K562 (cell line): ENCODE data around the gene GDF11. TPM values are rescaled to one million over a fixed set of nuclear protein-coding genes. Genes with fewer than 3 reads are reported as not detected.

ENCODE experiments used
- ATF3 ChIP-seq, 2 experiments: fragments of 450-650 bp in 1 of 2; sonication (generic) in 1 of 2; formaldehyde crosslinking in 1 of 2; IDR thresholded peaks in 1 of 2; conservative IDR thresholded peaks in 1 of 2; 2 replicates each; pipeline versions ENCODE4 v1.6.1 to v1.8.1; 2016 to 2023; ENCODE audit warnings: mild to moderate bottlenecking in 2 of 2, moderate library complexity in 2 of 2, inconsistent platforms in 1 of 2, missing genetic modification reagents in 1 of 2
- C11orf30 ChIP-seq: fragments of 450-650 bp; IDR thresholded peaks from 2 replicates; pipeline ENCODE4 v1.6.1; 2016; ENCODE audit warnings: low read depth, mild to moderate bottlenecking
- CXXC5 ChIP-seq: fragments of 250-450 bp; sonication (Bioruptor Pico); IDR thresholded peaks from 2 replicates; pipeline ENCODE4 v1.8.0; 2022; ENCODE audit warnings: inconsistent platforms, mild to moderate bottlenecking, moderate library complexity
- FIP1L1 ChIP-seq: fragments of 200-400 bp; formaldehyde crosslinking; IDR thresholded peaks from 2 replicates; pipeline ENCODE4 v1.6.1; 2018; ENCODE audit warnings: mild to moderate bottlenecking, low read depth, low read length; ENCODE audit not compliant: poor library complexity, severe bottlenecking
- HBP1 ChIP-seq: fragments of 450-650 bp; formaldehyde crosslinking; IDR thresholded peaks from 2 replicates; pipeline ENCODE4 v1.4.0; 2022; ENCODE audit warnings: missing genetic modification characterization
- NFATC3 ChIP-seq: fragments of 450-650 bp; IDR thresholded peaks from 2 replicates; pipeline ENCODE4 v1.6.1; 2017; ENCODE audit warnings: mild to moderate bottlenecking
- THAP12 ChIP-seq: fragments of 250-450 bp; sonication (Bioruptor Pico); IDR thresholded peaks from 2 replicates; pipeline ENCODE4 v1.9.0; 2021; ENCODE audit warnings: mild to moderate bottlenecking, inconsistent platforms
- polyA plus RNA-seq, 8 experiments: library from polyadenylated mRNA; depleted of rRNA in 4 of 8; stranded (reverse) in 5 of 8; unstranded in 3 of 8; fragments of >200 nt; fragmentation: Nextera tagmentation in 2 of 8; fragmentation: Illumina TruSeq in 1 of 8; extraction: Ambion mirVana in 2 of 8; extraction: Trizol in 1 of 8; gene quantifications; 2 replicates each; pipeline versions ENCODE4 v1.2.1 to v1.2.3, GENCODE V29; 2011 to 2014; ENCODE audit warnings: inconsistent platforms in 1 of 8, missing spikeins in 1 of 8
- total RNA-seq, 7 experiments: library from RNA; depleted of rRNA in 6 of 7; stranded (reverse); fragments of >200 nt in 6 of 7; fragmentation: Illumina TruSeq in 2 of 7; extraction: Trizol in 2 of 7; gene quantifications; 2 replicates each; pipeline versions ENCODE4 v1.2.1 to v1.2.3, GENCODE V29; 2011 to 2021; ENCODE audit warnings: low replicate concordance in 1 of 7
- TF ChIP-seq, protein P1 (sequence below): fragments of 450-650 bp; formaldehyde crosslinking; IDR thresholded peaks from 2 replicates; pipeline ENCODE4 v1.4.0; 2022; ENCODE audit warnings: mild to moderate bottlenecking, moderate library complexity
- TF ChIP-seq, protein P2 (sequence below): fragments of 200-800 bp; sonication (Bioruptor generic); IDR thresholded peaks from 2 replicates; pipeline ENCODE4 v1.6.1; 2017; ENCODE audit warnings: missing genetic modification characterization, missing compliant biosample characterization
- TF ChIP-seq, protein P3 (sequence below): fragments of 450-650 bp; formaldehyde crosslinking; IDR thresholded peaks from 2 replicates; pipeline ENCODE4 v1.4.0; 2020; ENCODE audit warnings: mild to moderate bottlenecking, moderate library complexity
- TF ChIP-seq, protein P4 (sequence below), 3 experiments: IDR thresholded peaks in 2 of 3; conservative IDR thresholded peaks in 1 of 3; 2 replicates each; pipeline ENCODE4 v1.5.1; 2011 to 2012; ENCODE audit warnings: low read length in 3 of 3, mild to moderate bottlenecking in 3 of 3, control low read depth in 2 of 3, improper control_type of control experiment in 1 of 3, inconsistent platforms in 1 of 3, low read depth in 1 of 3, mixed read lengths in 1 of 3, moderate library complexity in 1 of 3; ENCODE audit not compliant: insufficient read depth in 2 of 3
- TF ChIP-seq, protein P5 (sequence below): fragments of 450-650 bp; IDR thresholded peaks from 2 replicates; pipeline ENCODE4 v1.6.1; 2017; ENCODE audit warnings: mild to moderate bottlenecking, moderate library complexity

GDF11 gene
- total and polyA plus RNA-seq, 9 of the 15 experiments (the other 6 are each of a cell fraction or from before 2014, with no cell fraction given): 1.4 to 15.7 (median 4.8) TPM

DNA sequence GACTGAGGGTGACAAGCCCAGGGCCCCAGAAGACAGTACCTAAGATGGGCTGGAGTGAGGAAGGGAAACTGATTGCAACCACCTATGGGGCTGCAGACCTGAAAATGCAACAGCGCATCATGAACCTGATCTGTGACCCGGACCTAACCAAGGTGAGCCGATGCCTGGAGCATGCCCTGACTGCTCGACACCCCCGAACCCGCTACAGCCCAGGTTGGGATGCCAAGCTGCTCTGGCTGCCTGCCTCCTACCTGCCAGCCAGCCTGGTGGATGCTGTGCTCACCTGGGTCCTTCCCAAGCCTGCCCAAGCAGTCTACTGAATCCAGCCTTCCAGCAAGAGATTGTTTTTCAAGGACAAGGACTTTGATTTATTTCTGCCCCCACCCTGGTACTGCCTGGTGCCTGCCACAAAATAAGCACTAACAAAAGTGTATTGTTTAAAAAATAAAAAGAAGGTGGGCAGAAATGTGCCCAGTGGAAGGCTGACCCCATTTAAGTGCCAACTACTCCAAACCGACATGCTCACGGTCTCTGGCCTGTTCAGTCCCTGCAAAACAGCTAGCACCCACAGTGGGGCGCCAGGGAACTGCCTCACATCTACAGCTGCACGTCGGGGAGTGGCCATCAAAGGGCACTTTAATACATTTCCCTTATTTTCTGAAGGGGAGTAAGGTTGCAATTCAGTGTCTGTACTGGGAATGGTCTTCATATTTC lies 18.5 kb upstream of the GDF11 start (continued):
- TF ChIP-seq, protein P1, sequence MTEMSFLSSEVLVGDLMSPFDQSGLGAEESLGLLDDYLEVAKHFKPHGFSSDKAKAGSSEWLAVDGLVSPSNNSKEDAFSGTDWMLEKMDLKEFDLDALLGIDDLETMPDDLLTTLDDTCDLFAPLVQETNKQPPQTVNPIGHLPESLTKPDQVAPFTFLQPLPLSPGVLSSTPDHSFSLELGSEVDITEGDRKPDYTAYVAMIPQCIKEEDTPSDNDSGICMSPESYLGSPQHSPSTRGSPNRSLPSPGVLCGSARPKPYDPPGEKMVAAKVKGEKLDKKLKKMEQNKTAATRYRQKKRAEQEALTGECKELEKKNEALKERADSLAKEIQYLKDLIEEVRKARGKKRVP (CRISPR knock-in tag): 0 out of 2 replicates have a peak, but pooled peaks have one; percentile 2
- TF ChIP-seq, protein P2, sequence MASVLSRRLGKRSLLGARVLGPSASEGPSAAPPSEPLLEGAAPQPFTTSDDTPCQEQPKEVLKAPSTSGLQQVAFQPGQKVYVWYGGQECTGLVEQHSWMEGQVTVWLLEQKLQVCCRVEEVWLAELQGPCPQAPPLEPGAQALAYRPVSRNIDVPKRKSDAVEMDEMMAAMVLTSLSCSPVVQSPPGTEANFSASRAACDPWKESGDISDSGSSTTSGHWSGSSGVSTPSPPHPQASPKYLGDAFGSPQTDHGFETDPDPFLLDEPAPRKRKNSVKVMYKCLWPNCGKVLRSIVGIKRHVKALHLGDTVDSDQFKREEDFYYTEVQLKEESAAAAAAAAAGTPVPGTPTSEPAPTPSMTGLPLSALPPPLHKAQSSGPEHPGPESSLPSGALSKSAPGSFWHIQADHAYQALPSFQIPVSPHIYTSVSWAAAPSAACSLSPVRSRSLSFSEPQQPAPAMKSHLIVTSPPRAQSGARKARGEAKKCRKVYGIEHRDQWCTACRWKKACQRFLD (CRISPR knock-in tag): no peak
- TF ChIP-seq ATF3 (IDR thresholded peaks at IDR 0.05): no peak
- no peak for TF ChIP-seq ATF3 (CRISPR knock-in tag; conservative IDR thresholded peaks at IDR 0.05)
- no peak for TF ChIP-seq NFATC3
- TF ChIP-seq, protein P3, sequence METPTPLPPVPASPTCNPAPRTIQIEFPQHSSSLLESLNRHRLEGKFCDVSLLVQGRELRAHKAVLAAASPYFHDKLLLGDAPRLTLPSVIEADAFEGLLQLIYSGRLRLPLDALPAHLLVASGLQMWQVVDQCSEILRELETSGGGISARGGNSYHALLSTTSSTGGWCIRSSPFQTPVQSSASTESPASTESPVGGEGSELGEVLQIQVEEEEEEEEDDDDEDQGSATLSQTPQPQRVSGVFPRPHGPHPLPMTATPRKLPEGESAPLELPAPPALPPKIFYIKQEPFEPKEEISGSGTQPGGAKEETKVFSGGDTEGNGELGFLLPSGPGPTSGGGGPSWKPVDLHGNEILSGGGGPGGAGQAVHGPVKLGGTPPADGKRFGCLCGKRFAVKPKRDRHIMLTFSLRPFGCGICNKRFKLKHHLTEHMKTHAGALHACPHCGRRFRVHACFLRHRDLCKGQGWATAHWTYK (CRISPR knock-in tag): no peak; the same call in 1 of the 2 replicates
- TF ChIP-seq C11orf30: no peak
- TF ChIP-seq FIP1L1: no peak
- TF ChIP-seq CXXC5 (CRISPR knock-in tag): no peak
- 0 out of 2 replicates have a peak, but pooled peaks have one; percentile 13 for TF ChIP-seq THAP12 (CRISPR knock-in tag)
- TF ChIP-seq, protein P4, sequence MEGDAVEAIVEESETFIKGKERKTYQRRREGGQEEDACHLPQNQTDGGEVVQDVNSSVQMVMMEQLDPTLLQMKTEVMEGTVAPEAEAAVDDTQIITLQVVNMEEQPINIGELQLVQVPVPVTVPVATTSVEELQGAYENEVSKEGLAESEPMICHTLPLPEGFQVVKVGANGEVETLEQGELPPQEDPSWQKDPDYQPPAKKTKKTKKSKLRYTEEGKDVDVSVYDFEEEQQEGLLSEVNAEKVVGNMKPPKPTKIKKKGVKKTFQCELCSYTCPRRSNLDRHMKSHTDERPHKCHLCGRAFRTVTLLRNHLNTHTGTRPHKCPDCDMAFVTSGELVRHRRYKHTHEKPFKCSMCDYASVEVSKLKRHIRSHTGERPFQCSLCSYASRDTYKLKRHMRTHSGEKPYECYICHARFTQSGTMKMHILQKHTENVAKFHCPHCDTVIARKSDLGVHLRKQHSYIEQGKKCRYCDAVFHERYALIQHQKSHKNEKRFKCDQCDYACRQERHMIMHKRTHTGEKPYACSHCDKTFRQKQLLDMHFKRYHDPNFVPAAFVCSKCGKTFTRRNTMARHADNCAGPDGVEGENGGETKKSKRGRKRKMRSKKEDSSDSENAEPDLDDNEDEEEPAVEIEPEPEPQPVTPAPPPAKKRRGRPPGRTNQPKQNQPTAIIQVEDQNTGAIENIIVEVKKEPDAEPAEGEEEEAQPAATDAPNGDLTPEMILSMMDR (IDR thresholded peaks at IDR 0.05 in 2 of 3, conservative IDR thresholded peaks at IDR 0.05 in 1 of 3; ENCODE audit: insufficient read depth in 2 of 3, low read depth in 1 of 3, low read length in 3 of 3): peak; percentile 88 to 90 (median 89)
- TF ChIP-seq HBP1 (CRISPR knock-in tag): no peak
- TF ChIP-seq, protein P5, sequence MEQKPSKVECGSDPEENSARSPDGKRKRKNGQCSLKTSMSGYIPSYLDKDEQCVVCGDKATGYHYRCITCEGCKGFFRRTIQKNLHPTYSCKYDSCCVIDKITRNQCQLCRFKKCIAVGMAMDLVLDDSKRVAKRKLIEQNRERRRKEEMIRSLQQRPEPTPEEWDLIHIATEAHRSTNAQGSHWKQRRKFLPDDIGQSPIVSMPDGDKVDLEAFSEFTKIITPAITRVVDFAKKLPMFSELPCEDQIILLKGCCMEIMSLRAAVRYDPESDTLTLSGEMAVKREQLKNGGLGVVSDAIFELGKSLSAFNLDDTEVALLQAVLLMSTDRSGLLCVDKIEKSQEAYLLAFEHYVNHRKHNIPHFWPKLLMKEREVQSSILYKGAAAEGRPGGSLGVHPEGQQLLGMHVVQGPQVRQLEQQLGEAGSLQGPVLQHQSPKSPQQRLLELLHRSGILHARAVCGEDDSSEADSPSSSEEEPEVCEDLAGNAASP: no peak
